ENCODE results near the gene SLC16A8. TPM values are rescaled to one million over a fixed set of nuclear protein-coding genes. Genes with fewer than 3 reads are reported as not detected.
A peak's percentile ranks its signal among the peaks of the same experiment; 100 is the strongest.

Gene SLC16A8
- total and polyA plus RNA-seq, 9 of the 15 experiments (the other 6 are each of a cell fraction or from before 2014, with no cell fraction given), result not detected

GRCh38 chr22:38034278-38034882 is 49.6 kb downstream of the SLC16A8 start (continued):
- peak; percentile 79 for TF ChIP-seq USF2 (CRISPR knock-in tag; IDR thresholded peaks at IDR 0.05)
- no peak for TF ChIP-seq MED1 (CRISPR knock-in tag; IDR thresholded peaks at IDR 0.05; ENCODE audit: borderline replicate concordance)
- TF ChIP-seq ZNF75A (CRISPR knock-in tag; IDR thresholded peaks at IDR 0.05), result no peak
- peak; percentile 46 for TF ChIP-seq HMGN3 (IDR thresholded peaks at IDR 0.05; ENCODE audit: borderline replicate concordance, extremely low read depth, insufficient read length, low read depth, low read length)
- no peak; a peak in 1 of 4 replicates for TF ChIP-seq FOXK2 (conservative IDR thresholded peaks at IDR 0.05 in 1 of 2, IDR thresholded peaks at IDR 0.05 in 1 of 2; ENCODE audit: low read depth in 2 of 2)
- peak; percentile 55 for TF ChIP-seq PKNOX1 (IDR thresholded peaks at IDR 0.05)
- TF ChIP-seq RBBP5 (IDR thresholded peaks at IDR 0.05; ENCODE audit: borderline replicate concordance, insufficient read depth, low read length, poor library complexity, severe bottlenecking), result no peak
- no peak; a peak in 1 of 4 replicates for TF ChIP-seq TBL1XR1 (IDR thresholded peaks at IDR 0.05; ENCODE audit: low read length in 2 of 2)
- TF ChIP-seq HDAC8 (tag; IDR thresholded peaks at IDR 0.05), result 0 out of 2 replicates have a peak, but pooled peaks have one; percentile 55
- TF ChIP-seq ZNF609 (CRISPR knock-in tag; IDR thresholded peaks at IDR 0.05; ENCODE audit: borderline replicate concordance), result no peak
- TF ChIP-seq NR2C2 (CRISPR knock-in tag; IDR thresholded peaks at IDR 0.05), result 0 out of 2 replicates have a peak, but pooled peaks have one; percentile 24
- peak; percentile 50; the same call in 1 of the 2 replicates for TF ChIP-seq NR2C2 (tag; IDR thresholded peaks at IDR 0.05)
- TF ChIP-seq PTRF (tag; IDR thresholded peaks at IDR 0.05), result no peak
- TF ChIP-seq TSC22D4 (tag; IDR thresholded peaks at IDR 0.05), result no peak
- TF ChIP-seq ZBTB12 (CRISPR knock-in tag; IDR thresholded peaks at IDR 0.05), result no peak
- TF ChIP-seq MAFK (IDR thresholded peaks at IDR 0.05; ENCODE audit: low read length), result no peak
- no peak for TF ChIP-seq FOXP4 (CRISPR knock-in tag; IDR thresholded peaks at IDR 0.05; ENCODE audit: borderline replicate concordance)
- no peak for TF ChIP-seq HLTF (IDR thresholded peaks at IDR 0.05)
